MM.1S (cell line): ENCODE results near the gene CCM2L.

Experiments
- DNase-seq: peaks from one replicate; pipeline ENCODE4 v3.0.0-alpha.2; 2015
- H2AFZ ChIP-seq: fragments of 300-600 bp; sonication (generic); 2 replicates; pipeline ENCODE4 v1.6.0; 2016; ENCODE audit warnings: antibody characterized with exemption, low read length
- H3F3A ChIP-seq: fragments of 300-600 bp; sonication (generic); 2 replicates; pipeline ENCODE4 v1.6.1; 2016; ENCODE audit warnings: mild to moderate bottlenecking, antibody characterized with exemption, low read length, moderate library complexity, mixed read lengths; ENCODE audit not compliant: insufficient read depth
- H3K27ac ChIP-seq: fragments of 300-600 bp; sonication (generic); 2 replicates; pipeline ENCODE4 v1.5.1; 2016; ENCODE audit warnings: mild to moderate bottlenecking, low read length
- H3K27me3 ChIP-seq: fragments of 300-600 bp; sonication (generic); replicated peaks from 2 replicates; pipeline ENCODE4 v1.6.0; 2016; ENCODE audit warnings: low read length; ENCODE audit not compliant: insufficient read depth
- H3K36me3 ChIP-seq: fragments of 300-600 bp; sonication (generic); replicated peaks from 2 replicates; pipeline ENCODE4 v1.6.1; 2016; ENCODE audit warnings: mild to moderate bottlenecking, low read length, mixed read lengths; ENCODE audit not compliant: insufficient read depth
- H3K4me1 ChIP-seq: fragments of 300-600 bp; sonication (generic); 2 replicates; pipeline ENCODE4 v1.6.1; 2016; ENCODE audit warnings: low read length, mixed read lengths
- H3K4me2 ChIP-seq: fragments of 300-600 bp; sonication (generic); 2 replicates; pipeline ENCODE4 v1.6.0; 2016; ENCODE audit warnings: low read depth, low read length
- H3K4me3 ChIP-seq: fragments of 300-600 bp; sonication (generic); 2 replicates; pipeline ENCODE4 v1.5.1; 2016; ENCODE audit warnings: low read length, mixed read lengths
- H3K79me2 ChIP-seq: fragments of 300-600 bp; sonication (generic); 2 replicates; pipeline ENCODE4 v1.6.1; 2016; ENCODE audit warnings: mixed run types, low read length, mixed read lengths
- H3K9ac ChIP-seq: fragments of 300-600 bp; sonication (generic); 2 replicates; pipeline ENCODE4 v1.6.1; 2016; ENCODE audit warnings: low read length, mixed read lengths
- H3K9me2 ChIP-seq: fragments of 300-600 bp; sonication (generic); replicated peaks from 2 replicates; pipeline ENCODE4 v1.6.1; 2016; ENCODE audit warnings: mild to moderate bottlenecking, low read length, mixed read lengths; ENCODE audit not compliant: insufficient read depth
- H3K9me3 ChIP-seq: fragments of 300-600 bp; sonication (generic); replicated peaks from 2 replicates; pipeline ENCODE4 v1.6.1; 2016; ENCODE audit warnings: mild to moderate bottlenecking, low read length, mixed read lengths; ENCODE audit not compliant: insufficient read depth
- H4K20me1 ChIP-seq: fragments of 300-600 bp; sonication (generic); 2 replicates; pipeline ENCODE4 v1.6.1; 2016; ENCODE audit warnings: mild to moderate bottlenecking, low read length, moderate library complexity, mixed read lengths; ENCODE audit not compliant: insufficient read depth
- EZH2 ChIP-seq: fragments of 300-600 bp; sonication (generic); optimal IDR thresholded peaks from 2 replicates; pipeline ENCODE3; 2017; ENCODE audit warnings: low read depth, mild to moderate bottlenecking, antibody characterized with exemption, low read length, mixed read lengths
- EZH2phosphoT487 ChIP-seq: fragments of 300-600 bp; sonication (generic); IDR thresholded peaks from 2 replicates; pipeline ENCODE4 v1.6.1; 2018; ENCODE audit warnings: antibody characterized with exemption, low read length
- TF ChIP-seq, protein P1 (sequence below): fragments of 300-600 bp; sonication (generic); IDR thresholded peaks from 2 replicates; pipeline ENCODE4 v1.5.1; 2016; ENCODE audit warnings: antibody characterized with exemption, low read length, mixed read lengths

CCM2L gene

DNA sequence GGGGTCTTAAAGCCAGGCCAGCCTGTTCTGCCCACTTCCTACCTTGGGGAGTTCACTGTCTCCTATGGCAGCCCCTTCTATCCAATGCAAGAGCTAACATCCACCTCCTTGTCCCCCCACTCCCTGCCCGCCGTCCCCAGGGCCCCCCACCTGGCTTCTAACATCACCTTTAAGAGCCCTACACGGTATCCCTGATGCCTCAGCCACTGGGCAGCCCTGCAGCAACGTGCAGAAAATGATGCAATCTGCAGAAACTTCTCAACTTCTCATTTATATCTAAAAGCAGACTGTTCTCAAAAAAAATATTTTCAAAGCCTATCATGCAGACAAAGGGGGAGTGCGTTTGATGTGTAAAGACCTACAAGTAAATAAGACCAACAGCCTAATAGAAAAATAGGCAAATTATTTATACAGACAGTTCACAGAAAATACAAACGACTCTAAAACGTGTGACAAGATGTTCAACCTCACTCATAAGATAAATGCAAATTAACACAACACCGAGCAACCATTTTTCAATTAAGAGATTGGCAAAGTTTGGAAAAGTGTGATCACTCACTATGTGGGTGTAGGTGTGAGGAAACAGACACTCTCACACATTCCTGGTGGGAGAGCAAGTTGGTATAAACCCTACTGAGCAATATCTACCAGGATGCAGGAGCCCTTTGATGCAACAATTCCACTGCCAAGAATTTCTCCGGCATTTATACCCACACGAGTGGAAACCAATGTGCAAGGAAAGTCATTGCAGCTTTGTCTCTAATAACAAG lies 26.7 kb downstream of the CCM2L start:
- Histone ChIP-seq H3K36me3 (no peaks in the 10 kb centered on the region), H3K4me3 (no peak overlapping the region), H2AFZ (no peak overlapping the region), H3K9ac (no peak overlapping the region), H3F3A (no peaks in the 10 kb centered on the region), H4K20me1 (no peaks in the 10 kb centered on the region), H3K9me2 (no peaks in the 10 kb centered on the region), H3K27me3 (peaks cover 64% of the 10 kb centered on the region), H3K9me3 (no peaks in the 10 kb centered on the region), H3K4me2 (no peak overlapping the region), H3K79me2 (no peaks in the 10 kb centered on the region), H3K27ac (no peak overlapping the region), H3K4me1 (no peaks in the 10 kb centered on the region)
- DNase-seq = no peak
- TF ChIP-seq, protein P1, sequence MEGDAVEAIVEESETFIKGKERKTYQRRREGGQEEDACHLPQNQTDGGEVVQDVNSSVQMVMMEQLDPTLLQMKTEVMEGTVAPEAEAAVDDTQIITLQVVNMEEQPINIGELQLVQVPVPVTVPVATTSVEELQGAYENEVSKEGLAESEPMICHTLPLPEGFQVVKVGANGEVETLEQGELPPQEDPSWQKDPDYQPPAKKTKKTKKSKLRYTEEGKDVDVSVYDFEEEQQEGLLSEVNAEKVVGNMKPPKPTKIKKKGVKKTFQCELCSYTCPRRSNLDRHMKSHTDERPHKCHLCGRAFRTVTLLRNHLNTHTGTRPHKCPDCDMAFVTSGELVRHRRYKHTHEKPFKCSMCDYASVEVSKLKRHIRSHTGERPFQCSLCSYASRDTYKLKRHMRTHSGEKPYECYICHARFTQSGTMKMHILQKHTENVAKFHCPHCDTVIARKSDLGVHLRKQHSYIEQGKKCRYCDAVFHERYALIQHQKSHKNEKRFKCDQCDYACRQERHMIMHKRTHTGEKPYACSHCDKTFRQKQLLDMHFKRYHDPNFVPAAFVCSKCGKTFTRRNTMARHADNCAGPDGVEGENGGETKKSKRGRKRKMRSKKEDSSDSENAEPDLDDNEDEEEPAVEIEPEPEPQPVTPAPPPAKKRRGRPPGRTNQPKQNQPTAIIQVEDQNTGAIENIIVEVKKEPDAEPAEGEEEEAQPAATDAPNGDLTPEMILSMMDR = no peak
- no peak for TF ChIP-seq EZH2phosphoT487
- no peak for TF ChIP-seq EZH2

DNA sequence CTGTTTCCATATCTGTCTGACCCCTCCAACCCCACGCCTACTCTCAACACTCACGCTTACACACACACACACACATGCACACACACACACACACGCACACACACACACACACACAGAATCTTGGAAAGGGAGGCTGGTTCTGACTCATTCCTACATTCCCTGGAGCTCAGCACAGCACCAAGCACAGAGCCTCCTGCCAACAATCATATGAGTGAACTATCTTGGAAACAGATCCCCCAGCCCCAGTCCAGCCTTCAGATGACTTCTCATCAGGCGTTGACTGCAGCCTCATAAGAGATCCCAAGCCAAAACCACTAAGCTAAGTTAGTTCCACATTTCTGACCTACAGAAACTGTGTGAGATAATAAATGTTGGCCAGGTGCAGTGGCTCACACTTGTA lies 27.7 kb downstream of the CCM2L start:
- no peaks in the 10 kb centered on the region for H3K4me1 ChIP-seq
- H3K9ac ChIP-seq = no peak overlapping the region
- no peak for DNase-seq
- TF ChIP-seq EZH2phosphoT487 (no peak), EZH2 (no peak)
- TF ChIP-seq, protein P1 = no peak
- H3K79me2 ChIP-seq = no peaks in the 10 kb centered on the region
- no peak overlapping the region for H3K4me3 ChIP-seq
- H3K36me3 ChIP-seq = no peaks in the 10 kb centered on the region
- peaks cover 62% of the 10 kb centered on the region for H3K27me3 ChIP-seq
- H4K20me1 ChIP-seq = no peaks in the 10 kb centered on the region
- H3K4me2 ChIP-seq = no peak overlapping the region
- no peak overlapping the region for H2AFZ ChIP-seq
- H3K9me3 ChIP-seq = no peaks in the 10 kb centered on the region
- H3K27ac ChIP-seq = no peak overlapping the region
- no peaks in the 10 kb centered on the region for H3K9me2 ChIP-seq
- no peaks in the 10 kb centered on the region for H3F3A ChIP-seq

DNA sequence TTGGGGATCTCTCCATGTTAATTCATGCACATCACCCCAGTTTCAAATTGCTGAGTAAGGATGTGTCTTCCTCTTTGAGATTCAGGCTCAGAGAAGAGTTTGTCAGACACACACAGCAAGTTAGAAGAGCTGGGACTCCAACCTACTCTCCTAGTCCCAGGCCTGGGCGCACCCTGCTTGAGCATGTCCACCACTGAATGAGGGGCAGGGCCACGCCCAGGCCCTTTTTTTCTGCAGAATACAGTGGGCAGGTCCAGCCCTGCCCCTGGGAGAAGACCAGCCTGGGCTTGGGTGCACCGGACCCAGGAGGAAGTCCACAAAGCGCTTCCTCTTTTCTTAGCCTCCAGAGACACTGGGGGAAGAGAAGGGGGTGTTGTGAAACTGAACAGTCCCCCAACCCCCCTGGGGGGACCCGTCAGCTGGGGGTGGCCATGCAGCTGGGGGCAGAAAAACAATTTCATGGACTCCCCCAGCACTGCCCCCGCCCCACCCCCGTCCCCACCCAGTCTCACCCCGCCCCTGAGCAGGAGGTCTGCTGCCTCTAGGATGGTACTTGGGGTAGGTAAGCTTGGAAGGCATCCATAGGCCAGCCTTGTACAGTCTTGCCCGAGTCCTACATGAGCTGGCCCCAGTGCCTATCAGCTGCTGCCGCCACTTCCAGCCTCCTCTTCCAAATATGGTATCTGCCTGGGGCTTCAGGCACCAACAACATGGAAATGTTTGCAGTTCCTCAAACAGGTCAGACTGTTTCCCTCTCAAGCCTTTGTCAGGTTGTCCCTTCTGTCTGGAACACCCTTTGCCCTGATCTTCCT lies 30.1 kb downstream of the CCM2L start:
- Histone ChIP-seq H3K9me2 (no peaks in the 10 kb centered on the region), H4K20me1 (no peaks in the 10 kb centered on the region), H2AFZ (no peak overlapping the region), H3K4me3 (no peak overlapping the region), H3K36me3 (no peaks in the 10 kb centered on the region), H3K9me3 (no peaks in the 10 kb centered on the region), H3K27ac (no peak overlapping the region), H3K9ac (no peak overlapping the region), H3K4me2 (no peak overlapping the region), H3F3A (no peaks in the 10 kb centered on the region), H3K4me1 (no peaks in the 10 kb centered on the region), H3K27me3 (peaks cover 46% of the 10 kb centered on the region), H3K79me2 (no peaks in the 10 kb centered on the region)
- no peak for DNase-seq
- TF ChIP-seq, protein P1 = no peak
- no peak for TF ChIP-seq EZH2
- no peak for TF ChIP-seq EZH2phosphoT487
